K562 (cell line): ENCODE measurements around the gene CTAGE1. TPM values are rescaled to one million over a fixed set of nuclear protein-coding genes. Genes with fewer than 3 reads are reported as not detected.
A peak's percentile ranks its signal among the peaks of the same experiment; 100 is the strongest.

Experiments used
- AFF4 ChIP-seq: sonication (generic); formaldehyde crosslinking; IDR thresholded peaks from 2 replicates; pipeline ENCODE4 v1.8.0; 2023; ENCODE audit warnings: mild to moderate bottlenecking, missing genetic modification reagents
- BCOR ChIP-seq: fragments of 450-650 bp; IDR thresholded peaks from 2 replicates; pipeline ENCODE4 v1.6.1; 2016
- C11orf30 ChIP-seq: fragments of 450-650 bp; IDR thresholded peaks from 2 replicates; pipeline ENCODE4 v1.6.1; 2016; ENCODE audit warnings: low read depth, mild to moderate bottlenecking
- COPS2 ChIP-seq: fragments of 450-650 bp; conservative IDR thresholded peaks from 2 replicates; pipeline ENCODE4 v1.6.1; 2016; ENCODE audit warnings: mild to moderate bottlenecking, moderate library complexity
- EHMT2 ChIP-seq: fragments of 450-650 bp; IDR thresholded peaks from 2 replicates; pipeline ENCODE4 v1.6.1; 2018; ENCODE audit warnings: antibody characterized with exemption
- FOSL1 ChIP-seq: fragments of 200-800 bp; sonication (Bioruptor generic); conservative IDR thresholded peaks from 2 replicates; pipeline ENCODE4 v1.6.1; 2016; ENCODE audit warnings: missing genetic modification characterization, missing compliant biosample characterization
- HMG20B ChIP-seq: fragments of 250-450 bp; sonication (Bioruptor Pico); IDR thresholded peaks from 2 replicates; pipeline ENCODE4 v1.5.0; 2021; ENCODE audit warnings: mild to moderate bottlenecking
- MIER1 ChIP-seq: fragments of 450-650 bp; IDR thresholded peaks from 2 replicates; pipeline ENCODE4 v1.6.1; 2016; ENCODE audit warnings: antibody characterized with exemption, mild to moderate bottlenecking, low read depth
- MTA3 ChIP-seq: fragments of 450-650 bp; formaldehyde crosslinking; IDR thresholded peaks from 2 replicates; pipeline ENCODE4 v1.6.1; 2017; ENCODE audit warnings: mild to moderate bottlenecking, borderline replicate concordance
- NCOA2 ChIP-seq, 2 experiments: fragments of 450-650 bp; IDR thresholded peaks; 2 replicates each; pipeline ENCODE4 v1.6.1; 2018; ENCODE audit warnings: mild to moderate bottlenecking in 2 of 2, moderate library complexity in 1 of 2; ENCODE audit not compliant: partially characterized antibody in 2 of 2
- PTTG1 ChIP-seq: fragments of 450-650 bp; IDR thresholded peaks from 2 replicates; pipeline ENCODE4 v1.6.1; 2016; ENCODE audit warnings: low read depth, mild to moderate bottlenecking, missing genetic modification characterization, missing compliant biosample characterization
- SMARCC2 ChIP-seq: fragments of 450-650 bp; IDR thresholded peaks from 2 replicates; pipeline ENCODE4 v1.6.1; 2017; ENCODE audit warnings: antibody characterized with exemption, moderate library complexity, mild to moderate bottlenecking, low read depth
- TSC22D4 ChIP-seq: fragments of 450-650 bp; IDR thresholded peaks from 2 replicates; pipeline ENCODE4 v1.6.1; 2016; ENCODE audit warnings: missing genetic modification characterization, missing biosample characterization, control low read depth
- ZFX ChIP-seq: sonication (generic); formaldehyde crosslinking; IDR thresholded peaks from 2 replicates; pipeline ENCODE4 v1.8.0; 2022; ENCODE audit warnings: mild to moderate bottlenecking, missing genetic modification reagents, moderate library complexity
- ZNF347 ChIP-seq: fragments of 450-650 bp; formaldehyde crosslinking; IDR thresholded peaks from 2 replicates; pipeline ENCODE4 v1.4.0; 2020; ENCODE audit warnings: low read depth, mild to moderate bottlenecking, moderate library complexity
- ZNF668 ChIP-seq: fragments of 250-450 bp; sonication (Bioruptor Pico); IDR thresholded peaks from 2 replicates; pipeline ENCODE4 v1.8.0; 2022; ENCODE audit warnings: mild to moderate bottlenecking, inconsistent platforms
- polyA plus RNA-seq, 8 experiments: library from polyadenylated mRNA; depleted of rRNA in 4 of 8; stranded (reverse) in 5 of 8; unstranded in 3 of 8; fragments of >200 nt; fragmentation: Nextera tagmentation in 2 of 8; fragmentation: Illumina TruSeq in 1 of 8; extraction: Ambion mirVana in 2 of 8; extraction: Trizol in 1 of 8; gene quantifications; 2 replicates each; pipeline versions ENCODE4 v1.2.1 to v1.2.3, GENCODE V29; 2011 to 2014; ENCODE audit warnings: inconsistent platforms in 1 of 8, missing spikeins in 1 of 8
- total RNA-seq, 7 experiments: library from RNA; depleted of rRNA in 6 of 7; stranded (reverse); fragments of >200 nt in 6 of 7; fragmentation: Illumina TruSeq in 2 of 7; extraction: Trizol in 2 of 7; gene quantifications; 2 replicates each; pipeline versions ENCODE4 v1.2.1 to v1.2.3, GENCODE V29; 2011 to 2021; ENCODE audit warnings: low replicate concordance in 1 of 7
- TF ChIP-seq, protein P1 (sequence below): sonication (generic); formaldehyde crosslinking; IDR thresholded peaks from 2 replicates; pipeline ENCODE4 v1.8.0; 2022; ENCODE audit warnings: mild to moderate bottlenecking, missing genetic modification reagents
- TF ChIP-seq, protein P2 (sequence below): sonication (generic); formaldehyde crosslinking; IDR thresholded peaks from 2 replicates; pipeline ENCODE4 v1.8.0; 2022; ENCODE audit warnings: missing genetic modification reagents, mild to moderate bottlenecking, borderline replicate concordance
- TF ChIP-seq, protein P3 (sequence below): fragments of 200-800 bp; sonication (Bioruptor generic); IDR thresholded peaks from 2 replicates; pipeline ENCODE4 v1.6.1; 2017; ENCODE audit warnings: missing genetic modification characterization, missing compliant biosample characterization

CTAGE1 gene
- total and polyA plus RNA-seq, 9 of the 15 experiments (the other 6 are each of a cell fraction or from before 2014, with no cell fraction given): not detected

- TF ChIP-seq MIER1: no peak
- TF ChIP-seq BCOR: no peak
- peak; percentile 48 for TF ChIP-seq EHMT2
- peak; percentile 68 for TF ChIP-seq ZFX
- no peak for TF ChIP-seq COPS2
- TF ChIP-seq, protein P1, sequence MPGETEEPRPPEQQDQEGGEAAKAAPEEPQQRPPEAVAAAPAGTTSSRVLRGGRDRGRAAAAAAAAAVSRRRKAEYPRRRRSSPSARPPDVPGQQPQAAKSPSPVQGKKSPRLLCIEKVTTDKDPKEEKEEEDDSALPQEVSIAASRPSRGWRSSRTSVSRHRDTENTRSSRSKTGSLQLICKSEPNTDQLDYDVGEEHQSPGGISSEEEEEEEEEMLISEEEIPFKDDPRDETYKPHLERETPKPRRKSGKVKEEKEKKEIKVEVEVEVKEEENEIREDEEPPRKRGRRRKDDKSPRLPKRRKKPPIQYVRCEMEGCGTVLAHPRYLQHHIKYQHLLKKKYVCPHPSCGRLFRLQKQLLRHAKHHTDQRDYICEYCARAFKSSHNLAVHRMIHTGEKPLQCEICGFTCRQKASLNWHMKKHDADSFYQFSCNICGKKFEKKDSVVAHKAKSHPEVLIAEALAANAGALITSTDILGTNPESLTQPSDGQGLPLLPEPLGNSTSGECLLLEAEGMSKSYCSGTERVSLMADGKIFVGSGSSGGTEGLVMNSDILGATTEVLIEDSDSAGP: no peak
- no peak for TF ChIP-seq ZNF668
- no peak for TF ChIP-seq HMG20B (CRISPR knock-in tag)
- no peak for TF ChIP-seq NCOA2 (IDR thresholded peaks at IDR 0.05; ENCODE audit: partially characterized antibody in 2 of 2)
- TF ChIP-seq C11orf30: peak; percentile 11; the same call in 1 of the 2 replicates
- TF ChIP-seq ZNF347 (CRISPR knock-in tag): no peak
- peak; percentile 81; the same call in 1 of the 2 replicates for TF ChIP-seq SMARCC2
- TF ChIP-seq, protein P2, sequence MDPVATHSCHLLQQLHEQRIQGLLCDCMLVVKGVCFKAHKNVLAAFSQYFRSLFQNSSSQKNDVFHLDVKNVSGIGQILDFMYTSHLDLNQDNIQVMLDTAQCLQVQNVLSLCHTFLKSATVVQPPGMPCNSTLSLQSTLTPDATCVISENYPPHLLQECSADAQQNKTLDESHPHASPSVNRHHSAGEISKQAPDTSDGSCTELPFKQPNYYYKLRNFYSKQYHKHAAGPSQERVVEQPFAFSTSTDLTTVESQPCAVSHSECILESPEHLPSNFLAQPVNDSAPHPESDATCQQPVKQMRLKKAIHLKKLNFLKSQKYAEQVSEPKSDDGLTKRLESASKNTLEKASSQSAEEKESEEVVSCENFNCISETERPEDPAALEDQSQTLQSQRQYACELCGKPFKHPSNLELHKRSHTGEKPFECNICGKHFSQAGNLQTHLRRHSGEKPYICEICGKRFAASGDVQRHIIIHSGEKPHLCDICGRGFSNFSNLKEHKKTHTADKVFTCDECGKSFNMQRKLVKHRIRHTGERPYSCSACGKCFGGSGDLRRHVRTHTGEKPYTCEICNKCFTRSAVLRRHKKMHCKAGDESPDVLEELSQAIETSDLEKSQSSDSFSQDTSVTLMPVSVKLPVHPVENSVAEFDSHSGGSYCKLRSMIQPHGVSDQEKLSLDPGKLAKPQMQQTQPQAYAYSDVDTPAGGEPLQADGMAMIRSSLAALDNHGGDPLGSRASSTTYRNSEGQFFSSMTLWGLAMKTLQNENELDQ (CRISPR knock-in tag): no peak
- TF ChIP-seq TSC22D4: no peak
- peak; percentile 99 for TF ChIP-seq FOSL1 (tag)
- TF ChIP-seq, protein P3, sequence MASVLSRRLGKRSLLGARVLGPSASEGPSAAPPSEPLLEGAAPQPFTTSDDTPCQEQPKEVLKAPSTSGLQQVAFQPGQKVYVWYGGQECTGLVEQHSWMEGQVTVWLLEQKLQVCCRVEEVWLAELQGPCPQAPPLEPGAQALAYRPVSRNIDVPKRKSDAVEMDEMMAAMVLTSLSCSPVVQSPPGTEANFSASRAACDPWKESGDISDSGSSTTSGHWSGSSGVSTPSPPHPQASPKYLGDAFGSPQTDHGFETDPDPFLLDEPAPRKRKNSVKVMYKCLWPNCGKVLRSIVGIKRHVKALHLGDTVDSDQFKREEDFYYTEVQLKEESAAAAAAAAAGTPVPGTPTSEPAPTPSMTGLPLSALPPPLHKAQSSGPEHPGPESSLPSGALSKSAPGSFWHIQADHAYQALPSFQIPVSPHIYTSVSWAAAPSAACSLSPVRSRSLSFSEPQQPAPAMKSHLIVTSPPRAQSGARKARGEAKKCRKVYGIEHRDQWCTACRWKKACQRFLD: 0 out of 2 replicates have a peak, but pooled peaks have one; percentile 66
- no peak for TF ChIP-seq AFF4 (CRISPR knock-in tag)
- TF ChIP-seq MTA3: 0 out of 2 replicates have a peak, but pooled peaks have one; percentile 46
- TF ChIP-seq PTTG1 (tag): 0 out of 2 replicates have a peak, but pooled peaks have one; percentile 47
These were observed 48.2 kb upstream of the CTAGE1 start (continued) for GRCh38 chr18:22465859-22466457.
